ENCODE results near the gene C11orf21.

C11orf21 gene

GRCh38 chr11:2297623-2298030, 4.1 kb downstream of the C11orf21 start:
- TF ChIP-seq, protein P1, sequence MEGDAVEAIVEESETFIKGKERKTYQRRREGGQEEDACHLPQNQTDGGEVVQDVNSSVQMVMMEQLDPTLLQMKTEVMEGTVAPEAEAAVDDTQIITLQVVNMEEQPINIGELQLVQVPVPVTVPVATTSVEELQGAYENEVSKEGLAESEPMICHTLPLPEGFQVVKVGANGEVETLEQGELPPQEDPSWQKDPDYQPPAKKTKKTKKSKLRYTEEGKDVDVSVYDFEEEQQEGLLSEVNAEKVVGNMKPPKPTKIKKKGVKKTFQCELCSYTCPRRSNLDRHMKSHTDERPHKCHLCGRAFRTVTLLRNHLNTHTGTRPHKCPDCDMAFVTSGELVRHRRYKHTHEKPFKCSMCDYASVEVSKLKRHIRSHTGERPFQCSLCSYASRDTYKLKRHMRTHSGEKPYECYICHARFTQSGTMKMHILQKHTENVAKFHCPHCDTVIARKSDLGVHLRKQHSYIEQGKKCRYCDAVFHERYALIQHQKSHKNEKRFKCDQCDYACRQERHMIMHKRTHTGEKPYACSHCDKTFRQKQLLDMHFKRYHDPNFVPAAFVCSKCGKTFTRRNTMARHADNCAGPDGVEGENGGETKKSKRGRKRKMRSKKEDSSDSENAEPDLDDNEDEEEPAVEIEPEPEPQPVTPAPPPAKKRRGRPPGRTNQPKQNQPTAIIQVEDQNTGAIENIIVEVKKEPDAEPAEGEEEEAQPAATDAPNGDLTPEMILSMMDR (IDR thresholded peaks at IDR 0.05; ENCODE audit: extremely low read depth, missing control alignments): no peak
- no peak for DNase-seq (ENCODE audit: low spot score)

GRCh38 chr11:2296913-2297622, 4.7 kb downstream of the C11orf21 start:
- TF ChIP-seq, protein P1 (IDR thresholded peaks at IDR 0.05; ENCODE audit: extremely low read depth, missing control alignments): no peak

DNA sequence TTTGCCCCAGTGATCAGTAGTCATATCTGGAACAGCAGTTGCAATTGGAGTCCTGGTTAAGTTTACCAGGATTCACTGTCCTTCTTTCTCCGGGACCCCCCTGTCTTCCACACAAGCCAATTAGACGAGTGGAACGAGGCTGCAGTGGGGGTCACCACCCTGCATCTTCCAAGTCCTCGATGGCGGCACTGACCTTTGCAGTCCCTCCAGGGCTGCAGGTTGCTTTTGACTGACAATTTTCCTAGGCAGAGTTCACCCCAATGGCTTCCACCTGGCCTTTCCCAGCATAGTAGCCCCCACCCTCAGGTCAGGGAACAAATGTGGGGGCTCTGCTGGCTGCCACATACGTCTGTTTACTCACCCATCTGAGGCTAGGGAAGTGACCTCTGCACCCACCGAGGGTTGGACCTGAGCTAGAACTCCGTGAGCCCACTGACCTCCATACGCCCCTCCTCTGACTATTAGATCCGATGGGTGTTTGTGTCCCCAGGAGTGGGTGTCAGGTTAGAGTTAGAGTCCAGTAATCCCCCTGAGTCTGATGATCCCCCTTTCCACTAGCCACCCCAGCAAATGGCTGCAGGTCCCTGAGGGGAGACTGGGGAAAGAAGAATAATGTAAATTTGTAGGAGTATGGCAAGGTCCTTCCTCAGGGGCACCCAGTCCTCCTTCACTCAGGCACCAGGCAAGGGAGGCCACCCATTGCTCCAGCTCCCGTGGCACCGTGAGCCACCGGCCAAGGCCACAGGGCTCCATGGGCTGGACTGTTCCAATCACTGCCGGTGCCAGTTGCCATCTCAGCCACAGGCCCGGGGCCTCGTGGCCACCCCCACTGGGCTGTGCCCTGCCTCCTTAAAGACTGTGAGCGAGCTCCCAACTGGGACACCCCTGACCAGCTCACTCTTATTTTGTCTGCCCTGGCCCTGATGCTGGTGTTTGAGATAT, 5.5 kb downstream of the C11orf21 start:
- no peak for DNase-seq (ENCODE audit: low spot score)
- TF ChIP-seq, protein P1 (IDR thresholded peaks at IDR 0.05; ENCODE audit: extremely low read depth, missing control alignments): no peak

More at GRCh38 chr11:2296913-2297622, 4.7 kb downstream of the C11orf21 start:
- DNase-seq (ENCODE audit: low spot score): no peak

- no peak for DNase-seq (ENCODE audit: low spot score)
These were observed 6.8 kb downstream of the C11orf21 start for GRCh38 chr11:2294926-2295290.

GRCh38 chr11:2293984-2294925, 7.5 kb downstream of the C11orf21 start:
- DNase-seq (ENCODE audit: low spot score): no peak
- TF ChIP-seq, protein P1 (IDR thresholded peaks at IDR 0.05; ENCODE audit: extremely low read depth, missing control alignments): no peak

More at GRCh38 chr11:2294926-2295290, 6.8 kb downstream of the C11orf21 start:
- TF ChIP-seq, protein P1 (IDR thresholded peaks at IDR 0.05; ENCODE audit: extremely low read depth, missing control alignments): no peak

DNA sequence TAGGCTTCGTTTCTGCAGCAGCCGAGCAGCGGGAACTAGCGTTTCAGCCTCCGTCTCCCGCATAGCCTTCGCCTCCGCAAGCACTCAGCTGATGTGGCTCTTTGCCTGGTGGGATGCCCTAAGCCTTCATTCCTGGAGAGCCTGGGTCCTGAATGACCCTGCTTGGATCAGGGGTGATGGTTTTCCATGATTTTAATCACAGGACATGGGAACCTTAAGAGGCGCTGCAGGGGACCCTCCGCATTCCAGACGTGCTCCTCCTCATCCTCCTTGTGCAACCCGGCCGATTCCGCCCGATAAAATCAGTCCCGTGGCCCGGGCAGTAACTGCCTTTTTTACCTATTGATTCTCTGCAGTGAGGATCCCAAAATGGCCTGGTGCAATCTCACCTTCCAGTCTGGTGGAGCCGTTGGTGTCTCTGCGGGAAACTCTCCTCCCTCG, 8.2 kb downstream of the C11orf21 start:
- TF ChIP-seq, protein P1 (IDR thresholded peaks at IDR 0.05; ENCODE audit: extremely low read depth, missing control alignments): no peak
- no peak for DNase-seq (ENCODE audit: low spot score)
